IMR-90 (cell line): ENCODE data around the gene HOXA5.

Experiments used
- CEBPB ChIP-seq: IDR thresholded peaks from 2 replicates; pipeline ENCODE4 v1.6.1; 2012; ENCODE audit warnings: low read depth, low read length, improper control_type of control experiment
- CHD1 ChIP-seq: IDR thresholded peaks from 2 replicates; pipeline ENCODE4 v1.6.1; 2012; ENCODE audit warnings: low read depth, low read length, improper control_type of control experiment
- ELK1 ChIP-seq: fragments of 150-350 bp; IDR thresholded peaks from 2 replicates; pipeline ENCODE4 v1.6.1; 2016; ENCODE audit warnings: low read depth, mild to moderate bottlenecking, low read length, moderate library complexity, borderline replicate concordance
- FOS ChIP-seq: fragments of 150-350 bp; IDR thresholded peaks from 2 replicates; pipeline ENCODE4 v1.6.1; 2016; ENCODE audit warnings: low read depth, low read length
- MAFK ChIP-seq: IDR thresholded peaks from 2 replicates; pipeline ENCODE4 v1.6.1; 2012; ENCODE audit warnings: low read depth, low read length, improper control_type of control experiment
- MAZ ChIP-seq: IDR thresholded peaks from 2 replicates; pipeline ENCODE4 v1.6.1; 2012; ENCODE audit warnings: low read depth, mild to moderate bottlenecking, low read length, improper control_type of control experiment, moderate library complexity, borderline replicate concordance
- MXI1 ChIP-seq: IDR thresholded peaks from 2 replicates; pipeline ENCODE4 v1.6.1; 2012; ENCODE audit warnings: low read depth, mild to moderate bottlenecking, low read length, moderate library complexity, borderline replicate concordance
- POLR2A ChIP-seq: IDR thresholded peaks from 2 replicates; pipeline ENCODE4 v1.6.1; 2012; ENCODE audit warnings: mild to moderate bottlenecking, low read depth, low read length
- RAD21 ChIP-seq: IDR thresholded peaks from 2 replicates; pipeline ENCODE4 v1.6.1; 2012; ENCODE audit warnings: low read length, improper control_type of control experiment
- RCOR1 ChIP-seq: IDR thresholded peaks from 2 replicates; pipeline ENCODE4 v1.6.1; 2012; ENCODE audit warnings: mild to moderate bottlenecking, low read length, improper control_type of control experiment; ENCODE audit not compliant: insufficient replicate concordance
- RFX5 ChIP-seq: IDR thresholded peaks from 2 replicates; pipeline ENCODE4 v1.8.0; 2012; ENCODE audit warnings: low read depth, mild to moderate bottlenecking, low read length, moderate library complexity
- TF ChIP-seq, protein P1 (sequence below): conservative IDR thresholded peaks from 2 replicates; pipeline ENCODE4 v1.5.1; 2012; ENCODE audit warnings: mild to moderate bottlenecking, low read depth, low read length, improper control_type of control experiment
- TF ChIP-seq, protein P2 (sequence below): fragments of 150-350 bp; IDR thresholded peaks from 2 replicates; pipeline ENCODE4 v1.6.1; 2017; ENCODE audit warnings: mild to moderate bottlenecking, antibody characterized with exemption, low read length, low read depth

- TF ChIP-seq, protein P1, sequence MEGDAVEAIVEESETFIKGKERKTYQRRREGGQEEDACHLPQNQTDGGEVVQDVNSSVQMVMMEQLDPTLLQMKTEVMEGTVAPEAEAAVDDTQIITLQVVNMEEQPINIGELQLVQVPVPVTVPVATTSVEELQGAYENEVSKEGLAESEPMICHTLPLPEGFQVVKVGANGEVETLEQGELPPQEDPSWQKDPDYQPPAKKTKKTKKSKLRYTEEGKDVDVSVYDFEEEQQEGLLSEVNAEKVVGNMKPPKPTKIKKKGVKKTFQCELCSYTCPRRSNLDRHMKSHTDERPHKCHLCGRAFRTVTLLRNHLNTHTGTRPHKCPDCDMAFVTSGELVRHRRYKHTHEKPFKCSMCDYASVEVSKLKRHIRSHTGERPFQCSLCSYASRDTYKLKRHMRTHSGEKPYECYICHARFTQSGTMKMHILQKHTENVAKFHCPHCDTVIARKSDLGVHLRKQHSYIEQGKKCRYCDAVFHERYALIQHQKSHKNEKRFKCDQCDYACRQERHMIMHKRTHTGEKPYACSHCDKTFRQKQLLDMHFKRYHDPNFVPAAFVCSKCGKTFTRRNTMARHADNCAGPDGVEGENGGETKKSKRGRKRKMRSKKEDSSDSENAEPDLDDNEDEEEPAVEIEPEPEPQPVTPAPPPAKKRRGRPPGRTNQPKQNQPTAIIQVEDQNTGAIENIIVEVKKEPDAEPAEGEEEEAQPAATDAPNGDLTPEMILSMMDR: no peak
- TF ChIP-seq RFX5 (no peak), MAZ (no peak), CEBPB (no peak), MAFK (no peak), RCOR1 (no peak), POLR2A (no peak), ELK1 (no peak), CHD1 (no peak), RAD21 (no peak), MXI1 (no peak), FOS (no peak)
- TF ChIP-seq, protein P2, sequence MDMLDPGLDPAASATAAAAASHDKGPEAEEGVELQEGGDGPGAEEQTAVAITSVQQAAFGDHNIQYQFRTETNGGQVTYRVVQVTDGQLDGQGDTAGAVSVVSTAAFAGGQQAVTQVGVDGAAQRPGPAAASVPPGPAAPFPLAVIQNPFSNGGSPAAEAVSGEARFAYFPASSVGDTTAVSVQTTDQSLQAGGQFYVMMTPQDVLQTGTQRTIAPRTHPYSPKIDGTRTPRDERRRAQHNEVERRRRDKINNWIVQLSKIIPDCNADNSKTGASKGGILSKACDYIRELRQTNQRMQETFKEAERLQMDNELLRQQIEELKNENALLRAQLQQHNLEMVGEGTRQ: no peak
Observed at GRCh38 chr7:27175626-27176523, 32.4 kb upstream of the HOXA5 start.
